HCT116 (cell line): ENCODE results near the gene CNDP1. TPM values are rescaled to one million over a fixed set of nuclear protein-coding genes. Genes with fewer than 3 reads are reported as not detected.

ENCODE experiments used
- ATAC-seq: fragments of 200-7000 bp; cut with Tn5 transposase; 2 replicates; pipeline ENCODE4 v1.9.1; 2020; ENCODE audit warnings: mild to moderate bottlenecking, moderate library complexity
- BruUV-seq: library from RNA; stranded (reverse); fragments of 400-500 nt; replicated peaks from 2 replicates; lab custom pipeline; 2021; lab: Mats Ljungman, UMichigan
- CTCF ChIA-PET: fragments of 300-600 bp; sonication (Branson Sonifier 250); formaldehyde crosslinking; loops from one replicate; lab custom pipeline; 2021; ENCODE audit warnings: antibody characterized with exemption; lab: Charles Lee
- POLR2A ChIA-PET: fragments of 300-600, 350-600 bp; sonication (Branson Sonifier 250); formaldehyde crosslinking; loops from one replicate; lab custom pipeline; 2021; ENCODE audit warnings: antibody characterized with exemption; lab: Charles Lee
- RAD21 ChIA-PET, 2 experiments: fragments of 300-600 bp; sonication (Branson Sonifier 250); formaldehyde crosslinking; loops; one replicate each; lab custom pipeline; 2023; ENCODE audit warnings: low total read pairs in 2 of 2; ENCODE audit not compliant: uncharacterized antibody in 2 of 2, unreplicated experiment in 2 of 2, low non-redundant PET in 1 of 2; lab: Charles Lee
- DNase-seq: peaks from one replicate; pipeline ENCODE4 v3.0.0-alpha.2; 2010; ENCODE audit warnings: low read depth, low spot score
- H2AFZ ChIP-seq: fragments of 200-600 bp; shearing (Covaris generic), sonication (generic); 2 replicates; pipeline ENCODE4 v1.6.1; 2017; ENCODE audit warnings: low read depth, mixed run types, mixed read lengths, antibody characterized with exemption, low read length; ENCODE audit not compliant: poor library complexity, severe bottlenecking
- H3K27ac ChIP-seq: 2 replicates; pipeline ENCODE4 v1.5.1; 2012; ENCODE audit warnings: low read depth, low read length
- H3K27me3 ChIP-seq: fragments of 200-600 bp; sonication (generic); 2 replicates; pipeline ENCODE4 v1.6.1; 2016; ENCODE audit warnings: mixed run types, low read length, mixed read lengths; ENCODE audit not compliant: insufficient read depth
- H3K36me3 ChIP-seq, 2 experiments: fragments of 200-500 bp in 1 of 2; fragments of 200-600 bp in 1 of 2; sonication (Bioruptor generic) in 1 of 2; sonication (generic) in 1 of 2; 2 replicates each; pipeline versions ENCODE4 v1.5.1 to v1.6.1; 2014 to 2016; ENCODE audit warnings: low read length in 2 of 2, inconsistent platforms in 1 of 2, mixed read lengths in 1 of 2, mixed run types in 1 of 2; ENCODE audit not compliant: insufficient read depth in 2 of 2, control insufficient read depth in 1 of 2
- H3K4me1 ChIP-seq, 2 experiments: fragments of 200-600 bp in 1 of 2; sonication (generic) in 1 of 2; 2 replicates each; pipeline versions ENCODE4 v1.5.1 to v1.6.1; 2012 to 2017; ENCODE audit warnings: low read length in 2 of 2, inconsistent platforms in 1 of 2, mild to moderate bottlenecking in 1 of 2, mixed read lengths in 1 of 2, mixed run types in 1 of 2, moderate library complexity in 1 of 2; ENCODE audit not compliant: insufficient read depth in 2 of 2, control insufficient read depth in 1 of 2
- H3K4me2 ChIP-seq: fragments of 200-600 bp; sonication (generic); 2 replicates; pipeline ENCODE4 v1.6.1; 2017; ENCODE audit warnings: mixed run types, low read length, mixed read lengths
- H3K4me3 ChIP-seq, 2 experiments: fragments of 200-600 bp in 1 of 2; sonication (generic) in 1 of 2; replicated peaks in 1 of 2; 2 replicates each; pipeline ENCODE4 v1.5.1; 2011 to 2016; ENCODE audit warnings: low read length in 2 of 2, control low read depth in 1 of 2, low read depth in 1 of 2, mild to moderate bottlenecking in 1 of 2, mixed read lengths in 1 of 2, mixed run types in 1 of 2
- H3K79me2 ChIP-seq: fragments of 200-600 bp; sonication (generic); 2 replicates; pipeline ENCODE4 v1.6.1; 2017; ENCODE audit warnings: mild to moderate bottlenecking, mixed run types, low read length, moderate library complexity, mixed read lengths; ENCODE audit not compliant: insufficient read depth
- H3K9ac ChIP-seq: fragments of 200-600 bp; sonication (generic); 2 replicates; pipeline ENCODE4 v1.6.1; 2016; ENCODE audit warnings: low read length, mixed read lengths
- H3K9me2 ChIP-seq: fragments of 200-600 bp; sonication (generic), shearing (Covaris generic); 2 replicates; pipeline ENCODE4 v1.6.1; 2017; ENCODE audit warnings: mixed run types, mild to moderate bottlenecking, moderate library complexity; ENCODE audit not compliant: insufficient read depth
- H3K9me3 ChIP-seq, 2 experiments: fragments of 200-500 bp in 1 of 2; fragments of 200-600 bp in 1 of 2; sonication (Bioruptor generic) in 1 of 2; sonication (generic) in 1 of 2; 2 replicates each; pipeline ENCODE4 v1.6.1; 2014 to 2017; ENCODE audit warnings: low read length in 2 of 2, mixed read lengths in 2 of 2, inconsistent platforms in 1 of 2, low read depth in 1 of 2, mild to moderate bottlenecking in 1 of 2, mixed run types in 1 of 2, moderate library complexity in 1 of 2; ENCODE audit not compliant: control insufficient read depth in 1 of 2, insufficient read depth in 1 of 2
- H4K20me1 ChIP-seq: fragments of 200-600 bp; sonication (generic), shearing (Covaris generic); 2 replicates; pipeline ENCODE4 v1.6.1; 2017; ENCODE audit warnings: mixed run types, mild to moderate bottlenecking, moderate library complexity; ENCODE audit not compliant: insufficient read depth
- CEBPB ChIP-seq: IDR thresholded peaks from 2 replicates; pipeline ENCODE4 v1.6.1; 2012; ENCODE audit warnings: low read depth
- EGR1 ChIP-seq: IDR thresholded peaks from 2 replicates; pipeline ENCODE4 v1.6.1; 2012; ENCODE audit warnings: low read depth
- ELF1 ChIP-seq: IDR thresholded peaks from 2 replicates; pipeline ENCODE4 v1.6.1; 2012; ENCODE audit warnings: low read depth, borderline replicate concordance
- EZH2 ChIP-seq: fragments of 200-600 bp; sonication (generic); IDR thresholded peaks from 2 replicates; pipeline ENCODE4 v1.6.1; 2017; ENCODE audit warnings: antibody characterized with exemption, mixed run types
- FOSL1 ChIP-seq: IDR thresholded peaks from 2 replicates; pipeline ENCODE4 v1.6.1; 2012; ENCODE audit warnings: low read depth
- MAX ChIP-seq: IDR thresholded peaks from 2 replicates; pipeline ENCODE4 v1.6.1; 2012
- POLR2AphosphoS5 ChIP-seq: IDR thresholded peaks from 2 replicates; pipeline ENCODE4 v1.6.1; 2011; ENCODE audit warnings: mild to moderate bottlenecking, low read depth, low read length, moderate library complexity
- RAD21 ChIP-seq: IDR thresholded peaks from 2 replicates; pipeline ENCODE4 v1.6.1; 2012; ENCODE audit warnings: low read depth, mild to moderate bottlenecking
- REST ChIP-seq: IDR thresholded peaks from 2 replicates; pipeline ENCODE4 v1.6.1; 2012; ENCODE audit warnings: low read depth
- SIN3A ChIP-seq: IDR thresholded peaks from 2 replicates; pipeline ENCODE4 v1.6.1; 2012; ENCODE audit warnings: low read depth
- TCF7L2 ChIP-seq: IDR thresholded peaks from 2 replicates; pipeline ENCODE4 v1.7.0; 2011; ENCODE audit warnings: borderline replicate concordance, inconsistent platforms; ENCODE audit not compliant: insufficient read depth, insufficient read length; ENCODE audit errors: extremely low read depth
- ZFX ChIP-seq: fragments of 450-650 bp; IDR thresholded peaks from 2 replicates; pipeline ENCODE4 v1.6.1; 2017
- ZNF274 ChIP-seq: fragments of 200-500 bp; sonication (Bioruptor generic); IDR thresholded peaks from 2 replicates; pipeline ENCODE4 v1.6.1; 2014; ENCODE audit warnings: mild to moderate bottlenecking, low read depth, low read length, inconsistent platforms
- intact Hi-C: fragments of 100-400 bp; cut with micrococcal nuclease; formaldehyde crosslinking; loops from 2 replicates; pipeline ENCODE4 v1.10.0; 2022
- total RNA-seq: library from RNA; stranded (reverse); gene quantifications from one replicate; pipeline ENCODE4 v1.2.1, GENCODE V29; 2021; ENCODE audit not compliant: unreplicated experiment
- TF ChIP-seq, protein P1 (sequence below), 3 experiments: fragments of 200-600 bp in 1 of 3; sonication (generic) in 1 of 3; IDR thresholded peaks in 2 of 3; conservative IDR thresholded peaks in 1 of 3; 2 replicates each; pipeline ENCODE4 v1.5.1; 2012 to 2017; ENCODE audit warnings: low read depth in 2 of 3, low read length in 2 of 3, antibody characterized with exemption in 1 of 3, borderline replicate concordance in 1 of 3, control low read depth in 1 of 3, mild to moderate bottlenecking in 1 of 3, mixed read lengths in 1 of 3, mixed run types in 1 of 3, moderate library complexity in 1 of 3; ENCODE audit not compliant: insufficient read depth in 1 of 3

CNDP1 gene
- total RNA-seq, 1 experiment from 2014 or later, result not detected

GRCh38 chr18:74551936-74552555 lies 17.7 kb downstream of the CNDP1 start:
- H3K27me3 ChIP-seq, result peaks cover 18% of the 10 kb centered on the region
- no peaks in the 10 kb centered on the region for H4K20me1 ChIP-seq
- H3K4me2 ChIP-seq, result no peak overlapping the region
- no peaks in the 10 kb centered on the region for H3K4me1 ChIP-seq
- TF ChIP-seq RAD21, result peak; percentile 77
- TF ChIP-seq FOSL1, result no peak
- no peak for TF ChIP-seq REST
- no peak for TF ChIP-seq SIN3A
- no peak for TF ChIP-seq CEBPB
- no peak for TF ChIP-seq ELF1
- TF ChIP-seq MAX, result no peak
- TF ChIP-seq ZNF274, result no peak
- TF ChIP-seq, protein P1, sequence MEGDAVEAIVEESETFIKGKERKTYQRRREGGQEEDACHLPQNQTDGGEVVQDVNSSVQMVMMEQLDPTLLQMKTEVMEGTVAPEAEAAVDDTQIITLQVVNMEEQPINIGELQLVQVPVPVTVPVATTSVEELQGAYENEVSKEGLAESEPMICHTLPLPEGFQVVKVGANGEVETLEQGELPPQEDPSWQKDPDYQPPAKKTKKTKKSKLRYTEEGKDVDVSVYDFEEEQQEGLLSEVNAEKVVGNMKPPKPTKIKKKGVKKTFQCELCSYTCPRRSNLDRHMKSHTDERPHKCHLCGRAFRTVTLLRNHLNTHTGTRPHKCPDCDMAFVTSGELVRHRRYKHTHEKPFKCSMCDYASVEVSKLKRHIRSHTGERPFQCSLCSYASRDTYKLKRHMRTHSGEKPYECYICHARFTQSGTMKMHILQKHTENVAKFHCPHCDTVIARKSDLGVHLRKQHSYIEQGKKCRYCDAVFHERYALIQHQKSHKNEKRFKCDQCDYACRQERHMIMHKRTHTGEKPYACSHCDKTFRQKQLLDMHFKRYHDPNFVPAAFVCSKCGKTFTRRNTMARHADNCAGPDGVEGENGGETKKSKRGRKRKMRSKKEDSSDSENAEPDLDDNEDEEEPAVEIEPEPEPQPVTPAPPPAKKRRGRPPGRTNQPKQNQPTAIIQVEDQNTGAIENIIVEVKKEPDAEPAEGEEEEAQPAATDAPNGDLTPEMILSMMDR (IDR thresholded peaks at IDR 0.05 in 2 of 3, conservative IDR thresholded peaks at IDR 0.05 in 1 of 3; ENCODE audit: borderline replicate concordance in 1 of 3, insufficient read depth in 1 of 3, low read depth in 2 of 3, low read length in 2 of 3), result peak; percentile 67 to 80 (median 77)
- no peak for TF ChIP-seq TCF7L2
- no peak for TF ChIP-seq EGR1
- no peak for TF ChIP-seq ZFX
- no peak for TF ChIP-seq EZH2
- no peak for TF ChIP-seq POLR2AphosphoS5
- H3K9ac ChIP-seq, result no peak overlapping the region
- H3K9me3 ChIP-seq, result peaks cover 0 to 6% of the 10 kb centered on the region in 2 experiments; a peak in 1 of 4 replicates
- no peaks in the 10 kb centered on the region for H3K79me2 ChIP-seq
- H3K27ac ChIP-seq, result no peak overlapping the region
- ATAC-seq, result peak; percentile 100
- intact Hi-C loops, result loop anchor here (1.0 to 10.0 kb wide), 3 partner anchors 199 to 507 kb away; no protein-coding TSS in a partner anchor
- POLR2A ChIA-PET, result interaction anchor here (0.8 kb wide), 1 partner anchor 45 kb away, joined by 3 read pairs; no protein-coding TSS in a partner anchor
- no peaks in the 10 kb centered on the region for H3K9me2 ChIP-seq
- peak; percentile 72 for DNase-seq
- no peaks in the 10 kb centered on the region for H3K36me3 ChIP-seq
- BruUV-seq, result no TSS peak
- CTCF ChIA-PET, result interaction anchor here (0.8 to 1.6 kb wide), 17 partner anchors 8 to 355 kb away, joined by 3 to 57 read pairs (median 6); partner anchors contain the start of gene CNDP2
- RAD21 ChIA-PET, result interaction anchor here (0.6 to 1.3 kb wide), 5 partner anchors 10 to 355 kb away, joined by 3 to 6 read pairs (median 4); no protein-coding TSS in a partner anchor
- H2AFZ ChIP-seq, result no peak overlapping the region
- no peak overlapping the region for H3K4me3 ChIP-seq
